Fibroblast of skin of abdomen (primary cell): ENCODE data around the gene CLEC5A. TPM values are rescaled to one million over a fixed set of nuclear protein-coding genes. Genes with fewer than 3 reads are reported as not detected.
"Not testable (repeated sequence)": the region's sequence is repeated elsewhere in the genome, so short reads cannot be mapped to it uniquely, and the experiment has no call there.

ENCODE experiments used
- DNase-seq: peaks from one replicate; pipeline ENCODE4 v3.0.0-alpha.2; 2013
- polyA plus RNA-seq, 2 experiments: library from polyadenylated mRNA; unstranded; fragments of 120-200 nt; gene quantifications; one replicate each; pipeline ENCODE4 v1.2.1, GENCODE V29; 2013; ENCODE audit not compliant: insufficient read length in 2 of 2

Gene CLEC5A
- polyA plus RNA-seq (2013, experiment 1 of 2; ENCODE audit: insufficient read length): not detected
- polyA plus RNA-seq (2013, experiment 2 of 2; ENCODE audit: insufficient read length): not detected

DNA sequence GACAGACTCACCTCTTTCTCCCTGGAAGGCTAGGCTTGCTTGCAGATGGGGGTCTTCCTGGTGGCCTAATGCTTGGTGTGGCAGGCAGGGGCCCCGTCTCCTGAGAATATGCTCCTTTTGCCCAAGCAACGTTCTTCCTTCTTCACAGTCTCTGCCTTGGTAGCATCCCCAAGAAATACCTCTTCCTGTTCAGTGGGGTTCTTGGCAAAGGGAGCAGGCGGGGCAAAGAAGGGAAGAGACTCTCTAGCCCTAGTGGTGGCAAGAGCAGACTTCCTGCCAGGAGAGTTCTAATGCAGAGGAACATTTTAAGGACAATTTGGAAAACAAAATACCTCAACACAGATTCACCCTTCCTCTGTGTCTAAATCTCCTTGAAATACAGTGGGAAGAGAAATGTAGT, at the start of gene CLEC5A:
TSS of gene CLEC5A (minus strand) at position 179 of the 400 bp plus-strand sequence. CDS start 682 bp downstream, outside the sequence.
- DNase-seq: no peak

DNA sequence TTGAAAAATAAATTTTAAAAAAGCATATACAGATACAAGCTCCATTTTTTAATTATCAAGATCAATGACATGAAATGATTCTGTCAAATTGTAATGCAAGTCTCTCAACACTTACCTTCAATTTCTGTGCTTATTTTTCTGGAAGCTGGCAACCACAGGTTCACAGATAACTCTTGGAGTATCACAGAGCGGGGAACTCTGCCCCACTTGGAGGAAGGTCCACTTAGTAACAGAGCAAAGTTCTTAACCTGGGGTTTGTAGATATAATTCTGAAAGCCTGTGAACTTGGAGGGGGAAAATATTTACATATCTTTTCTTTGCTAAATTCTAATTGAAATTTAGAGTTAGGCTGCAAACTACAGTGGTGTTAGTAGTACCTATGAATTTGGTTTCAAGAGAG, 46.6 kb upstream of the CLEC5A start:
- no peak for DNase-seq

DNA sequence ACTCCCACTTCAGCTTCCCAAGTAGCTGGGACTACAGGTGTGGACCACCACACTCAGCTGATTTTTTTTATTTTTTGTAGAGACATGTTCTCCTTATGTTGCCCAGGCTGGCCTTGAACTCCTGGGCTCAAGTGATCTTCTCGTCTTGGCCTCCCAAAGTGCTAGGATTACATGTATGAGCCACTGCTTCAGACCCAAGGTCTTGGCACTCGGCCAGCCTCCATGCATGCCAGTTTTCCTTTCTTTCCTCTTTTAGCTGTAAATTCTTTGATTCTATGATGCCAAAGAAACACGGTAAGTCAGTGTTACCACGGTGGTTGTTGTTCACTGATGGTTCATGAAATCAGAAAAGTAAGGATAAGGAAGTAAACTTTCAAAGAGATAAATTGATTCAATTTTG, 45.9 kb upstream of the CLEC5A start:
- DNase-seq: no peak

DNA sequence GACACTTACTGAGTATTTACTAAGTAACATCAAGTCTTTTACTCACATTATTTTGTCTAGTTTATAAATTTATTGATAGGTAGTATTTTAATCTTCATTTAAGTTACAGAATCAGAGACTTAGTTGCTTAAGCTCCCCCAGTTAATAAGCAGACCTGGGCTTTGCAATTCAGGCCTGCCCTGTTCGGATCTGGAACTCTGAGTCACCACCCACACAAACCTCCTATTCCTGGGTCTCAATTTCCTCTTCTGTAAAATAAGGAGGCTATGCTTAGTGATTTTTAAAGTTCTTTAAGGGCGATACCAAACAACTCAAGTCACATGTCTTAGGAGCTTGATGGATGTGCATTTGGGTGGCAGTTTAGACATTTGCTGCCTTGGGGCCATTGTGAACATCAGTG, 45.4 kb upstream of the CLEC5A start:
- no peak for DNase-seq

DNA sequence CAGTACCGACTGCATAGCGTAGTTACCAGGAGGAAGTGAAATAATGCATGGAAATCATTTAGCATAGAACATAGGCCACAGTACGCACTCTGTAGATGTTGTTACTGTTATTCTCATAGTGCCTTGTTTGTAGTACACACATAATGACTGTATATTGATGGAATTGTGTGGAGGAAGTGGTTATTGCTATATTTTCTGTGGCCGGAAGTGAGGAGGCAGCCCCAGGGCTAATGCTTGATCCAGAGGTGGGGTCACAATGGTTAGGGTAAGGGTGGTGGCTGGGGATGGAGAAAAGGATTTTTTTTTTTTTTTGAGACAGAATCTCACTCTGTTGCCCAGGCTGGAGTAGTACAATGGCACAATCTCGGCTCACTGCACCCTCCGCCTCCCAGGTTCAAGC, 44.4 kb upstream of the CLEC5A start:
- DNase-seq: no peak

DNA sequence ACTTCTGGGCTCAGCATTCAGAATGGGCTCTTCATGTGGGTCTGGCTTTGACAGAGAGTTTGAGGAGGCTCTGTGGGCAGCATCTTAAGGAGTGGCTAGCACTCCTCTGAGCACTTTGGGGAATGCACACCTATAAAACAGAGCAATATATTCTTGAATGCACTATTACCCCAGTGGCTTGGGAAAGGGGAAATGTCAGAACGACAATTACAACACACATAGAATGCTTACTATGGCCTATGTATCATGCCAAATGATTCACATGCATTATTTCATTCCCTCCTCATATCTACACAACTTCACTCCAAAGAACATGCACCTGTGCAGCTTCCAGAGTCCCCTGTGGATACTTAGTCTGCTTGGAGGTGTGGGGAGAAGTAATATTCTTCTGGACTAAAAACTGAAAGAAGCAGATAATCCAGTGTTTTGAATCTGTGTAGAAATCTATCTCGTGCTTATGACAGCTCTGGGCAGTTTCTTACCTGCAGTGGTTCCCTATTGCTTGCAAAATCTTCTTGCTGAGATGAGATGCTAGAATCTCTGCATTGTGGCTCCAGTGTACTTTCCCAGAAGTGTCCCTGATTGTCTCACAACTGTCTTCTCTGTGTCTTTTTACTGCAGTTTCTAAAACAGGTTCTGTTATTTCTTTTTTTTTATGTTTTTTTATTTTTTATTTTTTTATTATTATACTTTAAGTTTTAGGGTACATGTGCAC, 43.4 kb upstream of the CLEC5A start:
- no peak for DNase-seq

DNA sequence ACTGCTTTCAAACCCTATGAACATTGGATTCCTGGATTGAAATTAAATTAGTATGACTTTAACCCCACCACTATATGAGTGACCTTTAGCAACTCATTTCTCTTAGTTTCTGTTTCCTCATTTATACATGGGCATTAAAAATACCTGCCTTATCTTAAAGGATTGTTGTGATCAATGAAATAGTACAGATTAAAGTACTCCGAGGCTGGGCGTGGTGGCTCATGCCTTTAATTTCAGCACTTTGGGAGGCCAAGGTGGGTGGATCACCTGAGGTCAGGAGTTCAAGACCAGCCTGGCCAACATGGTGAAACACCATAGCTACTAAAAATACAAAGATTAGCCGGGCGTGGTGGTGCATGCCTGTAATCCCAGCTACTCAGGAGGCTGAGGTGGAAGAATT, 41.0 kb upstream of the CLEC5A start:
- not testable (repeated sequence) for DNase-seq

DNA sequence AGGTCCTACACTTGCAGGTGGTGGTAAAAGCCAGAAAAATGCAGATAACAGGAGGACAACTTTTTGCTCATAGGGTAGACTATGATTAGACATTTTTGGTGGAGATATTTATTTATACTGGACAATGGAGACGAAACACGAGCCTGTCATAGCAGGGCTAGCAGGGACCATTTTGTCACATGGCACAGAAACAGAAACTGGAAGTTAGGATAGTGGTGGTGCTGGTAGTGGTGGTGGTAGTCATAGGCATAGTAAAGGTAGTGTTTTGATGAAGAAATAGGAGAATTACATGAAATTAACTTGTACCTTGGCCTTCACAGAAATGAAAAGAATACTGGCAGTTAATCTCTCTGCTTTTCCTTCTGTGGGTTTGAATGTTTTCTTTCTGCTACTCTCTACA, 40.1 kb upstream of the CLEC5A start:
- no peak for DNase-seq

DNA sequence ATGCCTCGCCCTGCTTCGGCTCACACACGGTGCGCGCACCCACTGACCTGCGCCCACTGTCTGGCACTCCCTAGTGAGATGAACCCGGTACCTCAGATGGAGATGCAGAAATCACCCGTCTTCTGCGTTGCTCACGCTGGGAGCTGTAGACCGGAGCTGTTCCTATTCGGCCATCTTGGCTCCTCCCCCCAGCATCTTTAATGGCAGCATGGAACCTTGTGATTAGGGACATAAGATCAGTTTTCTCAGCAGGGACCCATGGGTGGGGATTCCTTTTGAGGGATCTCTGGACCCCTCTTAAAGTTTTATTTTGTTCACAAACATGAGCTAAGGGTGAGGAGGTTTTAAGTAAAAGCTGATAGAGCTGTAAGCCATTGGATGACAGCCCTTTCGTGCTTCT, 39.2 kb upstream of the CLEC5A start:
- DNase-seq: not testable (repeated sequence)

DNA sequence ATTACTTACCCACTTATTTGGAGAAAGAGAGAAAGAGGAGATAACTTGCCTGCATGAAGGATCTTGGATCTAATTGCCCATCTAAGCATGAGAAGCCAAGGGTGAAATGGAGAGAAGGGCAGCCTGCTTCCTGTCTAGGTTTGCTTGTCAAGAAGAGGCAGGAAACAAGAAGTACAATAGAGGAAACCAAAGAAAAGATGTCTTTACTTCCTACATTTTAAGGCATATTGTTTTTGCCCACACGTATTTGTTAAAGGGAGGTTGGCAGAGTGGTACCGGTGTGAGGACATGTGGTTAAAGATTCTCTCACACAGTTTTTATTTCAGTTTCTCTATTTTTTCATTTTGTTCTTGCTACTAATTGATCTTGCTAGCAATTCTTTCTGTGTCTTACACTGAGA, 32.8 kb upstream of the CLEC5A start:
- no peak for DNase-seq

DNA sequence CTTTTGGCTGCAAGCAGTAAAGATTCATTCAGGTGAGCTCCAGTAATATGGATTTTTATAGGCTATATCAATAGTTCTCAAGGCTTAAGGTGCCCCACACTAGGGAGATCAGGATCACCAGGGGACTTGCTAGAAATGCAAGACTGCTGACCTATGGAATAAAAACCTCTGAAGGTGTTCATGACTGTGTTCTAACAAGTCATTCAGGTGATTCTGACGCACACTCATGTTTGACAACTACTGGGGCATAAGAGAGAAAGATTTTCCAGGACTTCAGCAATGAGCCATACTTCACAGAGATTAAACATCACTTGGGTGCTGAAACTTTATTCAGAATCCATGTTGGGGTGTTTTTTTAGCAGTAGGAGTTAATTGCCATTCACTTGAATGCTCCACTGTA, 31.6 kb upstream of the CLEC5A start:
- DNase-seq: no peak

DNA sequence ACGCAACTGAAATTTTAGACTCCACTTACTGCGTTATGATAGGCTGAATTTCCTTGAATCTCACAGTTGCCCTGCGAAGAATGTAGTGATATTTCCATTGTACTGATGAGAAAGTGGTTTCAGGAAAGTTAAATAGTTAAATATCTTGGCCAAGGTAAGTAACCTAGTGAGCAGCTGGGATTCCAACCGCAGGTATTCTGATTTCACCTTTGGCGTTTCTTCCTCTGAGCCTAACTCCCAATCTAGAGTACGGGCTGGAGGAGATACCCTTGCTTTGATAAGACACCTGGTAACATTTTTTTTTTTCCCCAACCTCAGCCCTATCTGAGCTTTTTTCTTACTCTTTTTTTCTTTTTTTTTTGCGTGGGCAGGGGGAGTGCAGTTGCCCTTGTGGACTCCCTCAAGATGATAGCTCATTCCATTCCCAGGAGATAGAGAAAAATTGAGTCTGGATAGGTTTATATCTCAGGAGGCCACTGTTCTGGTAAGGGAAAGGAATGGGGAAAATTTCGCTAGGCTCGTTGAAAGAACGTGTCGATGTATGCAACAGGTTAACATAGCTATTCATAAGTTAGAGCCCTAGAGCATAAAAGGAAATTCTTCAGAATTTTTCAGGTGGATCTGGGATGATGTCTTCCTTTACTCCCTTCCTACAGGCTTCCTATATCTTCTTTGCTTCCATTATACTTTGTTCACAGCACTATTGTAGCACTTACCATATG, 29.9 kb upstream of the CLEC5A start:
- no peak for DNase-seq

DNA sequence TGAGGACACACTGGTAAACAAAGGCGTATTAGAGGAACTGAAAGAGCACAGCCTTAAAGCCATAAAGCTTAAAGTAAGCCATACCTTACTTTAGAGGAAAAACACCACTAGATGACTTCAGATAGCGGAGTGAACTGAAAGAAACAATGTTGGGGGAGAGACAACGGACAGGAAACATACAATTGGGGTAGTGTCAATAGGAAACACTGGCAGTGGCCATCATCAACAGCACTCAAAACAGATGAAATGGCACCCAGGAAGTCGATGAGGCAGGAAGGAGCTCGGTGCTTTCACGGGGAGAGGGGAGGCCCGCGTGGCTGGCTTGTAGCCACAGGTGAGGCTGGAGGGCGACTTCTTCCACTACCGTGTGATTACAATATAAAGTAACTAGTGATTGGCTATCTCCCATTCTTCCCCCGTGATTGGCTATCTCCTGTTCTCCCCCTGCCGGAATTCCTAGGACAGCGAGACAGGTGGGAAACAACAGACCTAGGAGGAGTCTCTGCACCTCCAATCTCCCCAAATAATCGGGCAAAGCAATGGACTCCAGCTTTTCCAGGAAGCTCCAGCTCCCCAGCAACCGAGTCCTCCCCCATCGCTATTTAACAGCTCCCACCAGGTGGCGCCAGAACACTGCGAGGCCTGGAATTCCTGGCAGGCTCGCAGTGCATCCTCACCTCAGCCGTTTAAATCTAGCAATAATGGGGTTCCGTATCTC, 29.2 kb upstream of the CLEC5A start:
- peak; percentile 18 for DNase-seq

DNA sequence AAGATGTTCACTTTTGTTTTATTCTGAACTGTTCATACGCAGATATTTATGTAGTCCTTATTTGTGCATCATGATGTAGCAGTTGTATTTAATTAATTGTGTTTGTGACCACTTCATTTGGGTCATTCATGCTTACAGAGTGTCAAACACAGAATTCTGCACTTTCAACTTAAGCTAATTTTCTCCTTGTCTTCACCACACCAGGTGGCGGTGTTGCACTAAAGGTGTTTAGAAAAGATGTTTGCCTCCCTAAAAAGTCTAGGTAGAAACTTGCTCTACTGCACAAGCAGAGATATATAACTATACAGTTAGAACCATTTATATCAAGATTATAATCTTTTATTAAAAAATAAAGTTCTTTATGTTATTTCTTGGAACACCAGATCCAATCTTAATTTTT, 28.1 kb upstream of the CLEC5A start:
- DNase-seq: no peak

DNA sequence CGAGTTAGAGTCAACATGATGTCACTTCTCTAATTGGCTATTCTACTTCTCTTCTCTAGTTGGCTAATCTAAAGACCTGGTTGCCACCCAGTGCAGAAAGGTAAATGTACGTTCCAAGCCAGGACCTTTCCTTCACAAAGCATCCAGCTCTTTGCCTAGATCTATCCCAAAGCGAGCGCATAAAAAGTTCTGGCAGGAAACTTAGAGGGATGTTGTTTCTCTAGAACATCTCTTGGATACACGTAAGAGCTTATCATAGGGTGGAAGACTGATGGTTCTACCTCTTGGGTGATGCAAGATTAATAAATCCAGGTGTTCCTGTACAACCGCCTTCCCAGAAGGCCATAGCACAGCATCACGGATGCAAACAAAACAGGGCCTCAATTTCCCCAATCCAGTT, 26.9 kb upstream of the CLEC5A start, which contains the start of gene TAS2R38:
TSS of gene TAS2R38 (minus strand) at position 101 of the 400 bp plus-strand sequence. CDS start at position 17, 84 bp downstream.
- DNase-seq: no peak

DNA sequence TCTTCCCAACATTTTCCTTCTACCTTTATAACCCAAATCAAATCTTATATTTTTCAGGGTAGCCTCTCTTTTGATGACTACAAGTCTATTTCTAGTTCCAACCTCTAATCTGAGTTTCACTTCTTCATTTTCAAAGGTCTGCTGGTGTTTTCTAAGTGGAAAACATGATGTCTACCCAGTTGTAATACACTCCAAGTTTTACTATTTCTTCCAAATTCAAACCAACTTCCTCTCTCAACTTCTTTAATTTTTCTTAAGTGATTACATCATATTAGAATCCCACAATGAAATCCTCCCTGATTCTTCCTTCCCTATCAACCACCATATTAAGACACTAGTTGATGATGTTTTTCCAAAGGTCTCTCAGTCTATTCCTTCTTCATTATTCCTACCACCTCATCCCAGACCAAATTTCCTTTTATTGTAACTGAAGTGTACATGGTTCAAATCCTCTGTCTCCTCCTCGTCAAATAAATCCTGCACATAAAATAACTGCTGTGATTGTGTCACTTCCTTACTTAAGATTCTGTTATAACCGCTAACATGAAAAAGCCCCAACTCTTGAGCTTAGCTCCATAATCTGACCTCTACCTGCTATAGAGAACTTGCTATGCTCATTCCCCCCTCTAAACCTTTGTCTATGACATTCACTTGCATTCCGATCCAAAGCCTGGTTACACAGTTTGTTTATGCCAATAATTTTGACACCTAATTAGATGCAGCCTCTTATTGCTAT, 14.1 kb upstream of the CLEC5A start:
- DNase-seq: no peak

DNA sequence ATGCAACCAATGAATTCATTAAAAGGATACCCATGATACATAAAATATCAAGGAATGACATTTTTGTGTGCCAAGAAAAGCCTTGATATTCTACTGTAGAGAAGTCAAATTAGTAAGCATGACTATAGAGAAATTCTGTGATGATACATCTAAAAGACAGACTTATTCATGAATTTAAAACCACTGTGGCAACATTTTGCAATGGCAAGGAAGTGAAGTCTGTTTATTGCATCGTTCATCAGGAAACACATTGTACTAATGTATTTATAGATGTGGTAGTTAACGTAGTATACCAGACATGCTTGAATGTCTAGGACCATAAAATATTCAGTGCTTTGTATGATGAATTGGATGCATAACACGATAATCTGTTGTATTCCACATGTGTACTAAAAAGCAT, 9.3 kb upstream of the CLEC5A start:
- DNase-seq: no peak

DNA sequence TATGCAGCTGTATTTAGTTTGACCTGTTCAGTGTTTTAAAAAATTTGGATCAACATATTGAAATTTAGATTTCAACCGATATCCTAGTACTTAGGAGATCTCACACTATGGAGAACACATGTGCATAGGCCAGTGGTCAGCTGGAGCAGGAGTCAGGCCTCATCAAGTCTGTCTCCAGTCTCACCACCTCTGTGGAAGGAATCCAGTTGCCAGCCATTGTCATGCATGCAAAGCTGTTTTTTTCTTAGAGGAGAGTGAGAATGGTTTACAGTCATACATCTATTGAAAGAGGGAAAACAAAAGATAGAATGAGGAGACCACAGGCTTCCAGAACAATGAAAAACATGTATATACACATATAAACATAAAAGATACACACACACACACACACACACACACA, 7.6 kb upstream of the CLEC5A start:
- no peak for DNase-seq

DNA sequence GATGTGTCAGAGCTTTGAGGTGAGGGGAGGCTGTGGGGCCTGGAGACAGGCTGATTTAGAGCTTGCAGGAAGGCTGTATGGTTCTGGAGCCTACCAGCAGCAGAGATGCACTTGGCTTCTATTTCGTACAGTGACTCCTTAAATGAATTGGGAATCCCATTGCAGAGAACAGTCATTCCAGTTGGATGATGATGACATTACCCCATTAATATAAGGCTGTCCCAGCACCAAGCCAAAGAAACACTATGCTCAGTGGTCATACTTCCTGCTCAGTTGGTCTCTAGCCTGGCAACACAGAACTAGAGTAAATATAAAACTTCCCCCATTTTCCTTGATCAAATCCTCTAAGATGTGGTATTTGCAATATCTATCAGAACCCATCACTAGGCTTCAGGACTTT, 5.7 kb upstream of the CLEC5A start:
- DNase-seq: no peak

DNA sequence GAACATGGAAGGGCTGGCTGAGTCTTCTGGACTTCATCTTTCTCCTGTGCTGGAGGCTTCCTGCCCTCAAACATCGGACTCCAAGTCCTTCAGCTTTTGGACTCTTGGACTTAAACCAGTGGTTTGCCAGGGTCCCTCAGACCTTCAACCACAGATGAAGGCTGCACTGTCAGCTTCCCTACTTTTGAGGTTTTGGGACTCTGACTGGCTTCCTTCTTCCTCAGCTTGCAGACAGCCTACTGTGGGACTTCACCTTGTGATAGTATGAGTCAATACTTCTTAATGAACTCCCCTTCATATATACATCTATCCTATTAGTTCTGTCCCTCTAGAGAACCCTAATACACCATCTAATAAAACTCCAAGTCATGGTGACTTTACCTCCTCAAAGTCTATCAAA, 4.0 kb upstream of the CLEC5A start:
- DNase-seq: no peak

DNA sequence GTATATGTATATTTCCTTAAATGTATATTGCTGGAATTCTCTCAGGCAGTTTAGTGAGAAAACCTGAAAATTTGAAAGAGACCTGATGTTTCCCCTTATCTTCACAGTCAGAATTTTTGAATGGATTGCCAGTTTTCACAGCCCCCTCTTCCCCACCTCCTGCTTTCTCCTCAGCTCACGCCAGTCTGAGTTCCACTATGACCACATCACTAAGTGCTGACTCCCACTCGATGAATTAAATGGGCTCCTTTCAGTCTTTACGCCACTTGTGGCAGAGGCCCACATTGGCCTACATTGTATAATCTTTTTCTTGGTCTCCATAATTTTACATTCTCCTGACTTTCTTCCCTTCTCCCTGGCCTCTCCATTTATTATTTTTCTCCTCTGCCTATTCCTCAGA, 3.1 kb upstream of the CLEC5A start:
- DNase-seq: no peak

DNA sequence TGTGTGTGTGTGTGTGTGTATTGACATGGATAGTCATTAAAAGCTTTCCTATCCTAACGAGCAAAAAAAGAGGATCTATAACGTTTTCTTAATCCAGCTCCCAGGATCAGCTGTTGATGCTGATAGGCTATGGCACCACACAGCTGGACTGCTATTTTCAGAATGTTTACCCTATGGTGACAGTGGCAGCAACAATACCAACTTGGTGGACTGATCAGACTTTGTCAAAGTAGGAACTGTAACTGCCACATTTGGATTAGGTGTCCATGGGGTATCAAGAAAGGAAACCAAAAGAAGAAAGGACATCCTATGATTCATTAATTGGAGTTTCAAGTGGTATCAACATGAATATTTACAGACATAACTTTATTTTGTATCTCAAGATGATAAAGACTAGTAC, 2.7 kb upstream of the CLEC5A start:
- DNase-seq: no peak

DNA sequence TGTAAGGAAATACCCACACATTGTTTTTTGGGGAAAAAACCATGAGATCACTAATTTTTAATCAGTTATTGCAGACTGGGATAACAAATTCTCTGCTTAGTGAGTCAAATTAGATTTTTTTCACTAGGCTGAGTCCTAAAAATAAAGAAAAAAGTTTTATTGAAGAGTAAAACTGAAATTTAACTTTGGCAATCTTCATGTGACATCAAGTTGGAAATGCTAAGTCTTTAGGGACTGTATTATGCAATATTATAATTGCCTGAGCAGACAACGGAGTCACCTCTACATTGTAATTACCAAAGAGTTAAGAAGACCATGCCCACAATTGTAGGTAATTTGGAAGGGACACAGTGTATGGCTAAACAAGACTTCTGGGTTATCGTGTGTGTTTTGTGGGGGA, 2.2 kb upstream of the CLEC5A start:
- no peak for DNase-seq
